Osteocyte (in vitro differentiated cells): ENCODE results near the gene PET100. TPM values are rescaled to one million over a fixed set of nuclear protein-coding genes. Genes with fewer than 3 reads are reported as not detected.

Source experiments
- DNase-seq: peaks from one replicate; pipeline ENCODE4 v3.0.0; 2021; ENCODE audit warnings: mixed read lengths; ENCODE audit not compliant: unreplicated experiment; ENCODE audit errors: extremely low spot score
- H3K27ac Mint-ChIP-seq: one replicate; pipeline ENCODE4 v1.8.0; 2021; ENCODE audit warnings: mild to moderate bottlenecking, mixed read lengths; ENCODE audit not compliant: unreplicated experiment
- H3K27me3 Mint-ChIP-seq: one replicate; pipeline ENCODE4 v1.8.0; 2021; ENCODE audit warnings: mixed read lengths; ENCODE audit not compliant: unreplicated experiment
- H3K36me3 Mint-ChIP-seq: one replicate; pipeline ENCODE4 v1.8.0; 2021; ENCODE audit warnings: mixed read lengths; ENCODE audit not compliant: unreplicated experiment
- H3K4me1 Mint-ChIP-seq: one replicate; pipeline ENCODE4 v1.8.0; 2021; ENCODE audit warnings: mixed read lengths; ENCODE audit not compliant: unreplicated experiment
- H3K4me3 Mint-ChIP-seq: one replicate; pipeline ENCODE4 v1.8.0; 2021; ENCODE audit warnings: mild to moderate bottlenecking, moderate library complexity, mixed read lengths; ENCODE audit not compliant: unreplicated experiment
- H3K9me3 Mint-ChIP-seq: one replicate; pipeline ENCODE4 v1.8.0; 2021; ENCODE audit warnings: mixed read lengths; ENCODE audit not compliant: unreplicated experiment
- total RNA-seq: library from RNA; stranded (reverse); gene quantifications from 2 replicates; pipeline ENCODE4 v1.2.1, GENCODE V29; 2021
- TF ChIP-seq, protein P1 (sequence below): fragments of 200-600 bp; sonication (generic); IDR thresholded peaks from 2 replicates; pipeline ENCODE4 v1.5.0; 2021; ENCODE audit warnings: antibody characterized with exemption, mild to moderate bottlenecking, moderate library complexity

Gene PET100
- total RNA-seq, 1 donor from 2014 or later, result 122 TPM

DNA sequence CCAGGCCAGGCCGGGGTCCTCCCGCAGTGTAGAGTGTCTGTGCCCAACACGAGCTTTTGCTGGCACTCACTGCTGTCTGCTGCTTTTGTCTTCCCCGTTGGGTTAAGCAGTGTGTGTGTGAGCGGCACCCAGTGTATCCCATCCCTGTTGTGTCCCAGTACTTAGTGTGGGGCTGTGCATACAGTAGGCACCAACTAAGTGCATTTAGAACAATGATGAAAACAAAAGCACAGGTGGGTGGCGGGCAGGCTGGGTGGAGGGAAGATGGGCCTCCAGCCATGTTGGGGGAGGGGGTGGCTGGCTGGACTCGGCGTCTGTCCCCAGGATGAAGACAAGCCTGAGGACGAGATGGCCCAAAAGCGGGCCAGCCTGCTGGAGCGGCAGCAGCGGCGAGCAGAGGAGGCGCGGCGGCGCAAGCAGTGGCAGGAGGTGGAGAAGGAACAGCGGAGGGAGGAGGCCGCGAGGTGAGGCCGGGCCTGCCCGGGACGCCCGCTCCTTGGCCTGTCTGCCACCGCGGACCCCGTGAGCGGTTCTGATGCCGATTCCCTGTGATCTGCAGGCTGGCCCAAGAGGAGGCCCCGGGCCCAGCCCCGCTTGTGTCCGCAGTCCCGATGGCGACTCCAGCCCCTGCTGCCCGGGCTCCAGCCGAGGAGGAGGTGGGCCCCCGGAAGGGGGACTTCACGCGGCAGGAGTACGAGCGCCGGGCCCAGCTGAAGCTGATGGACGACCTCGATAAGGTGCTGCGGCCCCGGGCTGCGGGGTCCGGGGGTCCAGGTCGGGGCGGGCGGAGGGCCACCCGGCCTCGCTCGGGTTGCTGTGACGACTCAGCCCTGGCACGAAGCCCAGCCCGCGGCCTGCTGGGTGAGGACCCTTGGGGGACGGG, 14.5 kb upstream of the PET100 start:
- Mint-ChIP-seq H3K4me1 (no peaks in the 10 kb centered on the region), H3K4me3 (no peak overlapping the region), H3K36me3 (peaks cover 12% of the 10 kb centered on the region), H3K27ac (no peak overlapping the region), H3K27me3 (no peaks in the 10 kb centered on the region), H3K9me3 (no peaks in the 10 kb centered on the region)
- no peak for DNase-seq
- TF ChIP-seq, protein P1, sequence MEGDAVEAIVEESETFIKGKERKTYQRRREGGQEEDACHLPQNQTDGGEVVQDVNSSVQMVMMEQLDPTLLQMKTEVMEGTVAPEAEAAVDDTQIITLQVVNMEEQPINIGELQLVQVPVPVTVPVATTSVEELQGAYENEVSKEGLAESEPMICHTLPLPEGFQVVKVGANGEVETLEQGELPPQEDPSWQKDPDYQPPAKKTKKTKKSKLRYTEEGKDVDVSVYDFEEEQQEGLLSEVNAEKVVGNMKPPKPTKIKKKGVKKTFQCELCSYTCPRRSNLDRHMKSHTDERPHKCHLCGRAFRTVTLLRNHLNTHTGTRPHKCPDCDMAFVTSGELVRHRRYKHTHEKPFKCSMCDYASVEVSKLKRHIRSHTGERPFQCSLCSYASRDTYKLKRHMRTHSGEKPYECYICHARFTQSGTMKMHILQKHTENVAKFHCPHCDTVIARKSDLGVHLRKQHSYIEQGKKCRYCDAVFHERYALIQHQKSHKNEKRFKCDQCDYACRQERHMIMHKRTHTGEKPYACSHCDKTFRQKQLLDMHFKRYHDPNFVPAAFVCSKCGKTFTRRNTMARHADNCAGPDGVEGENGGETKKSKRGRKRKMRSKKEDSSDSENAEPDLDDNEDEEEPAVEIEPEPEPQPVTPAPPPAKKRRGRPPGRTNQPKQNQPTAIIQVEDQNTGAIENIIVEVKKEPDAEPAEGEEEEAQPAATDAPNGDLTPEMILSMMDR, result no peak

DNA sequence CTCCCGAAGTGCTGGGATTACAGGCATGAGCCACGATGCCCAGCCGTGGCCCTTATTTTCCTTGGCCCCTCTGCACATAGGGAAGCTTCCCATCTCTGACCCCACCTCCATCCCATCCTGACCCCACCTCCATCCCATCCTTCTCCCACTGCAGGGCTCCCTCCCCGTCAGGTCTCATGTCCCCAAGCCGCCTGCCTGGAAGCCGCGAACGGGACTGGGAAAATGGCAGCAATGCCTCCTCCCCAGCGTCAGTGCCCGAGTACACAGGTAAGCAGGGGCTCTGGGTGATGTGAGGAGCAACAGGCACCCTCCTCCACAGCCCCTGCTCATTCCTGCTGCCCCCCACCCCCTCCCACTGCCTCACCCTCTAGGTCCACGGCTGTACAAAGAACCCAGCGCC, 12.4 kb upstream of the PET100 start:
- Mint-ChIP-seq H3K9me3 (no peaks in the 10 kb centered on the region), H3K36me3 (peaks cover 19% of the 10 kb centered on the region), H3K4me3 (no peak overlapping the region), H3K27me3 (no peaks in the 10 kb centered on the region), H3K4me1 (no peaks in the 10 kb centered on the region), H3K27ac (no peak overlapping the region)
- TF ChIP-seq, protein P1, result no peak
- no peak for DNase-seq

DNA sequence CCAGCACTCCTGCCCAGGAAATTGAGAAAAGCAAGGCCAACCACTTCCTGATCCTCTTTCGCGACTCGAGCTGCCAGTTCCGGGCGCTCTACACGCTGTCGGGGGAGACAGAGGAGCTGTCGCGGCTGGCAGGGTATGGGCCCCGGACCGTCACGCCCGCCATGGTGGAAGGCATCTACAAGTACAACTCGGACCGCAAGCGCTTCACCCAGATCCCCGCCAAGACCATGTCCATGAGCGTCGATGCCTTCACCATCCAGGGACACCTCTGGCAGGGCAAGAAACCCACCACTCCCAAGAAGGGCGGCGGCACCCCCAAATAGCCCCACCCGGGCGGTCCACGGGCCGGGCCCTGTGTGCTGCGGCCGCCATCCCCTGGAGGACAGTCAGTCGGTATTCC, 11.9 kb upstream of the PET100 start:
- TF ChIP-seq, protein P1, result no peak
- Mint-ChIP-seq H3K27ac (no peak overlapping the region), H3K9me3 (no peaks in the 10 kb centered on the region), H3K36me3 (peaks cover 20% of the 10 kb centered on the region), H3K27me3 (no peaks in the 10 kb centered on the region), H3K4me3 (no peak overlapping the region), H3K4me1 (no peaks in the 10 kb centered on the region)
- no peak for DNase-seq

DNA sequence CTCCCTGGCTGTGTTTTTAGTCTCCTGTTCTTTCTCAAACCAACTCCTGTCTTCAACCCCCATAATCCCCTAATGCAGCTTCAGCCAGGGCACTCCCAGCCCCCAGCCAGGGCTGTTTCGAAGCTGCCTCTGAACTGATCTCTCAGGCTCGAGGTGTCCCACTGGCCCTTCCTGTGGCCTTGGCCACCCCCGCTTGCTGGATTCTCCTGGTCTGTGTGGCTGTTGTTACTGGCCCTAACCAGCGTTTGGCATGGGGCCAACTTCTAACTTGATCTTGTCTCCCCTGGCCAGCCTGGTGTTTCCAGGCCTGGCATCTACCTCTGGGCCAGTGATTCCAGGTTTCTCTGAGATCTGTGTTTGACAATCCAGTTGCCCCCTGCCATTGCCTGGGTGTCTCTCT, 11.2 kb upstream of the PET100 start:
- DNase-seq, result no peak

More for the DNA sequence above, 11.2 kb upstream of the PET100 start:
- Mint-ChIP-seq H3K9me3 (no peaks in the 10 kb centered on the region), H3K4me1 (no peaks in the 10 kb centered on the region), H3K27me3 (no peaks in the 10 kb centered on the region), H3K36me3 (peaks cover 26% of the 10 kb centered on the region), H3K27ac (no peak overlapping the region), H3K4me3 (no peak overlapping the region)
- TF ChIP-seq, protein P1, result no peak
